GM21447 (cell line): ENCODE results near the gene ENOX1.
A peak's percentile ranks its signal among the peaks of the same experiment; 100 is the strongest.

Experiments used
- ATAC-seq: cut with Tn5 transposase; IDR thresholded peaks from one replicate; pipeline ENCODE4 v1.9.1; 2021; ENCODE audit not compliant: unreplicated experiment

Gene ENOX1

GRCh38 chr13:43269037-43269481 is 517.7 kb downstream of the ENOX1 start:
- ATAC-seq: no peak

DNA sequence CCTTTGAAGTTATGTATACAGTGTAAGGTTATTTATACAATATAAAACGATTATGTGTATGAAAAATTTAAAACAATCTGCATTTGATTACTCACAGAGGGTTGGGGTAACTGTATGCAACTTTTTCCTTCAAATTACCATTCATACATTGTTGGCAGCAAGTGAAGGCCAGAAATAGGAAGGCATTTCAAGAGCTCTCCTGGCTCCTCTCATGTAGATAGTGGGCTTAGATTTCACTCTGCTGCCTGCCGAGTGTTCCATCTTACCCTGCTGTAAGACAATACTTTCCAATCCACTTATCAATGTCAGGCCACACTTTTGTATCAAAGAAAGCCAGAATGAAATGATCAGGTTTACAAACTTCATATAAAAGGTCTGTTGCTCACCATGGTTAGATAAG is 518.1 kb downstream of the ENOX1 start:
- no peak for ATAC-seq

DNA sequence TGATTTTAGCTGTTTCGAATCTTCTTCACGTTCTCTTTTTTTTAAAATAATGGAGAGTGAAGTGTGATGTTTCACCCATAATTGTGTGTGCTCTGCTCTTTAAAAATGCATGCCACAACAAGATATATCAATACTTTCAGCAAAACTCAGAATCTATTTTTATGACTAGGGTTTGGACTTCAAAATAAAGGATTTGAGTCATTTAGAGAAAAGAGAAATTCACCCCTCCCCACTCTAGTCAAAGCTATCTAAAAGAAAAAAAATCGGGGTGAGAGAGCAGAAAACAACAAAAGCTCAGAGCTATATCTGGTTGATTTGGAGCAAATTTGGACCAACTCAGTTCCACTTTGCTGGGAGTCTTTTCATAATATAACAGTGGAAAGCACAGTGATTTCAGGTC is 518.9 kb downstream of the ENOX1 start:
- ATAC-seq: no peak

DNA sequence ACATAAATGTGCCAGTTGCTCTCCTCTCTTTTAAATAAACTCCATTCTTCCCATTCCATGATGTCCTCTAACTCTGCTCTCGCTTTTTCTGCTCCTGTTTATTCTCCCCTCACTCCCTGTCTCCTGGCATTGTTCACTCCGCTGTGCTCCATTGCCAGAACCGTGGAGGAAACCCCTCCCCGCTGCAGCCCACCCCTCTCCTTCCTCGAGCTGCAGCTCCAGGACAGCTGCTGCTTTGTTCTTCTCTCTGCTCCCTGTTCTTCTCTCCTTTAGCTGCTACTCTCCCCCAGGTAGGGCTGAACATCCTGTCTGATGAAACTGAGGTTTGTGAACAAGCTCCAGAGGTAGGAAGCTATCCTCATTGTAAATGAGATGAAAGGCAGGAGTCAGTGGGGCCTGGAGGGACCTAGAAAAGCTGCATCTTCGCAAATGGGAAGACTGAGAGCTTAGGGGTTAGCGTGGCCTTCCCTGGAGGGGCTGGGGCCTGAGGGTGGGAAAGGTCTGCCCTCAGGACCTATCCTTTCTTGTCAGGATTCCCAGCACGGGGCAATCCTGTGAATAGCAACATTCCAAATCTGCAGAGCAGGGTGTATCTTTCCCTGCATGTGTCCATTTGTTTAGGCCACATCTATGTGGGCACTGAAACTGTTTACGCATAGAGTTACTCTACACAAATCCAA is 519.7 kb downstream of the ENOX1 start:
- ATAC-seq: no peak

DNA sequence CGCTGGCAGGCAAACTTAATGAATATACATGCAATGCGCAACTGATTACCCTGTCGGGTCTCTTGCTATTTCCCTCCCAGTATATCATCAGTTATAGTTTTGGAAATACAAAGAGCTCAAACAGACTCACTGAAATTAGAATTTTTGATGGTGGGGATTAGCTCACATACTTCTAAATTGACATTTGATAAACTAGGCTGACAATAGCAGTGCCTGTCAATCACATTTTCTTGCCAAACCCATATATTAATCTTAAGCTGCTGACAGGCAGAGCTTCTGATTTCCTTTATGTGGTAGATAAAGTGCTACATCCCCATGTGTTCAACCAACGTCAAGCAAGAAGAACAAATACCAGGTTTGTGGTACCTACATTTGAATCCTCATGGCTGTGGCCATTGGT is 521.7 kb downstream of the ENOX1 start:
- ATAC-seq: no peak

- no peak for ATAC-seq
These were observed 522.3 kb downstream of the ENOX1 start for GRCh38 chr13:43264458-43264857.

DNA sequence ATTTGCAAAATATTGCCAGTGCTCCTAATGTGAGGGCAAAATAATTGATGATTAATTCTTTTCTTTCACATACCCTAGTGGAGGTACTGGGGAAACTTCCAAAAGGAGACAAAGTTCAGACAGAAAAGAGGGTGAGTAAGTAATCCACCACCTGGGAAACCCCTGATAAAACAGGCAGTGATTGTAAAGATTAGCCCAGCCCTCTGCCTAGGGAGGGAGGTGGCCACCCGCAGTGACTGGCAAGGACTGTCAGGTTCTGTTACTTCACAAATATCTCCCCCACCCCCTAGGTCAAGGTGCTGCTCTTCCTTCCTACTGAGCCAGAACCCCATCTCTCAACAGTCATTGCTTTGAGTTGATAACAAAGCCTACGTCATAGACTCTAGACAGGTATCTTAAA is 523.7 kb downstream of the ENOX1 start:
- ATAC-seq: no peak

- ATAC-seq: no peak
These were observed 525.8 kb downstream of the ENOX1 start for GRCh38 chr13:43260999-43261398.

DNA sequence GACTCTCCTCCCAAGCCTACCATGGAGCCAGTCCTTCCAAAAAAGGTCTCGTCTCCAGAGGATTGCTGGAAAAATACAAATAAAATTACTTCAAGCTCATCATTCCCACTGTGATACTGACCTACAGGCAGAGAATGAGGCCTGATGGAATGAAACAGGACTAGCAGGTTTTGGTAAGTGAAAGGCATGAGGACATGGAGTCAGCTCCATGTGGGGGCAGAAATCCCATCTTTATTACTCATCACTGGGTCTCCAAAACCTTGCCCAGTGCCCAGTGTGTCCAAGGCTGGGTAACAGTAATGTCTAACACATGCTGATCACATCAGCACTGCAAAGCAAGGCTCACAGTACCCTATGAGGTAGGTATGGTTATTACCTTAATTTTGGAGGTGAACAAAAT is 528.0 kb downstream of the ENOX1 start:
- no peak for ATAC-seq

- no peak for ATAC-seq
These were observed 529.0 kb downstream of the ENOX1 start for GRCh38 chr13:43257765-43258164.

GRCh38 chr13:43251961-43252360 is 534.8 kb downstream of the ENOX1 start:
- no peak for ATAC-seq

- no peak for ATAC-seq
These were observed 540.4 kb downstream of the ENOX1 start for GRCh38 chr13:43246382-43246781.

GRCh38 chr13:43245374-43245964 is 541.3 kb downstream of the ENOX1 start:
- ATAC-seq: no peak

DNA sequence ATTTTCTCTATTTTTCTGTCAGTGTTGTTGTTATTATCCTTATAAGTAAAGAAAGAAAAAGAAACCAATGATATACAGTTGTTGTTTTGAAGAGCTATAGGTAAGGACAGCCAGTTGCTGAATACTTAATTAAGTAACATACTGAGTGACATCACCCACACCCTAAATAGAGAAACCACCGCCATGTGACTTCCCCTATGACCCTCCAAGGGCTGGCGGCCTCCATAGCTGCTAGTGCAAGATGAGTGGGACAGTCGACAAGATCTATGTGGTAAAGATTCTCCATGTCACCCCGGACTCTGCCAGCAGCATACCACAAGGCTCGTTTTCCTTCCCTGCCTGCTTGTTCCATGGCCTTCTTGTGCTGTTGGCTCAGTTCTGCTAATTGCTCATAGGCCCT is 542.3 kb downstream of the ENOX1 start:
- no peak for ATAC-seq

GRCh38 chr13:43243711-43244110 is 543.1 kb downstream of the ENOX1 start:
- ATAC-seq: no peak

DNA sequence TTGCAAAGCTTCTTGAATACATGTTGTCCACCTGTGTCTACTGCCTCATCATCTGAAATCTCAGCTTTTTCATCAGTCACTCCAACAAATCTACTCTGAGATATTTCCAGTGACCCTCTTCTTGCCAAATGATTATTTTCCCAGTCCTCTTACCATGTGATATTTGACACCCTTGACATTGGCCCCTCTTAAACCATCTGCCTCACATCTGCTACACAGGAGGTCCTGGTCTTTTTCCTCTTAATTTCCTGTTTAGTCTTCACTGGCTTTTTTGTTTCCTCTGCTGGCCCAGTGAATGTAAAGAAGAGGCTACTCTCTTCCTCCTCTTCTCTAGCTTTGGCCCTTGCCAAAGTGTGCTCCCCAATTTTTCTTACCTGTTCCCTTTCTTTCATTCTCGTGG is 544.7 kb downstream of the ENOX1 start:
- no peak for ATAC-seq

- peak; percentile 84 for ATAC-seq
These were observed 546.5 kb downstream of the ENOX1 start for GRCh38 chr13:43240278-43240677.

DNA sequence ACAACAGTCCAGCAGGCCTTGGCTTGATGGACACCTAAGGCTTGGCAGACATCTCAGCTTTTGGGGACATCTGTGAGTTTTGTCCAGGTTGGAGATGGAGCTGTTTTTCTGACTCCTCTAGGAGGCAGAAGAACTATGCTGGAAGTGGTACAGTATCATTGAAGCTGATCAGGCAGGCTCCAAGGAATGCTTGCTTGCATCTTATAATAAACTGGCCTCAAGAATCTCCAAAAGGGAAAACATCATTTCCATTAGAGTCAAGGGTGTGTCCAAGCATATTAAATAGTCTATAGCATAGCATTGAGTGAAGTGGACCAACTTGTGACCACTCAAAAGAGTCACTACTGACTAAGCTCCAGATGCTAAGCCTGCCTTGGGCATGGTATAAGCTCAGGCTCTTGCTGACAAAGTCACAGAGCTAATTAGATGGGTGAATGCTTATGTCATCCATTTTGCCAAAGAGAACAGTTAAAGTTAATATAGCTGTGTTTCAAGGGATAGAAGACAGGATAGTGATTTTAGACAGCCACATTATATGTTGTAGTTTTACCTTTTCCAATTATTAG is 547.4 kb downstream of the ENOX1 start:
- ATAC-seq: no peak

GRCh38 chr13:43238341-43239083 is 548.3 kb downstream of the ENOX1 start:
- no peak for ATAC-seq

DNA sequence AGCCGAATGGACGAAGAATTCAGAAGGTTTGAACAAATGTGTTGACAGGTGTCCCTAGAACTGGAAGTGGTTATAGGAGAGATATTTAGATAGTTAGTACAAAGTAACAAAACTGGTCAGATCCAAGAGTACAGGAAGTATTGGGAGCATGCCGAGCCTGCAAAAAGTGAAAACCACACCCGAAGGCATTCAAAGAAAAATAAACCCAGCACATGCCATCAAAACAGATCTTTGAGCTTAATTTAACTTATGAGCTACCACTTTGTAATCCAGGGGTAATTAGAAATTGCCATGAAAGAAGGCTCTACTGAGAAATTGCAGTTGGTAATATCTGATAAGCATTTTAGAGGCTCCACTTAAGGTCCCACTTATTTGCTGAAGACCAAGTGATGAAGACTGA is 549.2 kb downstream of the ENOX1 start:
- no peak for ATAC-seq

GRCh38 chr13:43235028-43235427 is 551.7 kb downstream of the ENOX1 start:
- no peak for ATAC-seq

- no peak for ATAC-seq
These were observed 553.9 kb downstream of the ENOX1 start for GRCh38 chr13:43232873-43233265.
